ENCODE results near the gene ARHGEF19. TPM values are rescaled to one million over a fixed set of nuclear protein-coding genes. Genes with fewer than 3 reads are reported as not detected.

Gene ARHGEF19
- total and polyA plus RNA-seq, 10 of the 15 experiments (the other 5 are each of a cell fraction or from before 2014, with no cell fraction given) = 0.15 to 2.9 (median 0.67) TPM; not detected in 1

GRCh38 chr1:16242556-16243214 lies 30.2 kb upstream of the ARHGEF19 start:
- in situ Hi-C loops (cut with MboI) = loop anchor here (5.0 kb wide), 1 partner anchor 165 kb away; no protein-coding TSS in a partner anchor
- Histone ChIP-seq H4K20me1 (ENCODE audit: control insufficient read depth, insufficient read depth) (no peaks in the 10 kb centered on the region), H2AFZ (ENCODE audit: control insufficient read depth, low read depth, low read length) (no peak overlapping the region), H3K4me3 (no peak overlapping the region), H3K9ac (ENCODE audit: control insufficient read depth, insufficient read depth, low read length) (no peak overlapping the region), H3K36me3 (ENCODE audit: control insufficient read depth in 2 of 2, insufficient read depth in 2 of 2, low read length in 1 of 2) (0 out of 4 replicates have a peak, but pooled peaks cover 0 to 2% of the 10 kb centered on the region in 2 experiments), H3K27ac (ENCODE audit: control insufficient read depth, insufficient read depth) (no peak overlapping the region), H3K79me2 (ENCODE audit: control insufficient read depth, insufficient read depth, low read length) (no peaks in the 10 kb centered on the region), H3K4me1 (ENCODE audit: control insufficient read depth, insufficient read depth, low read length) (peaks cover 6% of the 10 kb centered on the region), H3K4me2 (ENCODE audit: control insufficient read depth, insufficient read depth) (no peak overlapping the region), H3K9me3 (replicated peaks; ENCODE audit: control insufficient read depth, insufficient read depth, low read length) (no peaks in the 10 kb centered on the region), H3K27me3 (replicated peaks in 1 of 2; ENCODE audit: control insufficient read depth in 2 of 2, insufficient read depth in 2 of 2, low read length in 1 of 2) (no peaks in the 10 kb centered on the region)
- ChIA-PET RAD21 (ENCODE audit: unreplicated experiment) (interaction anchor here (1.3 to 2.4 kb wide), 2 partner anchors 97 to 164 kb away, joined by 3 to 18 read pairs; no protein-coding TSS in a partner anchor), SMC1A (ENCODE audit: uncharacterized antibody, unreplicated experiment) (interaction anchor here (3.6 kb wide), 1 partner anchor 121 kb away, joined by 22 read pairs; no protein-coding TSS in a partner anchor), POLR2A (no interaction called here), CTCF (interaction anchor here (1.0 to 4.7 kb wide), 6 partner anchors 38 to 163 kb away, joined by 3 to 40 read pairs (median 11); no protein-coding TSS in a partner anchor)
- BruUV-seq (replicated peaks) = no TSS peak
- ATAC-seq (no peak), DNase-seq (ENCODE audit: low read depth, low spot score) (no peak), FAIRE-seq (no peak)
- intact Hi-C loops (cut with micrococcal nuclease; ENCODE audit: unreplicated experiment) = no loop called here
- 68% methylated on average over 17 of the region's 17 CpGs for WGBS (ENCODE audit: insufficient coverage, insufficient replicate concordance, low lambda C conversion rate, missing lambda C conversion rate)
- TF ChIP-seq IRF5 (IDR thresholded peaks at IDR 0.05; ENCODE audit: borderline replicate concordance) = no peak
- peak; percentile 21; the same call in 1 of the 2 replicates for TF ChIP-seq POLR2A (IDR thresholded peaks at IDR 0.05; ENCODE audit: low read depth, low read length)
- no peak for TF ChIP-seq TAF1 (IDR thresholded peaks at IDR 0.05; ENCODE audit: borderline replicate concordance, low read depth, low read length)
- no peak for TF ChIP-seq RAD51 (IDR thresholded peaks at IDR 0.05)

GRCh38 chr1:16241221-16241708 lies 28.8 kb upstream of the ARHGEF19 start:
- ChIA-PET CTCF (interaction anchor here (4.3 kb wide), 1 partner anchor 122 kb away, joined by 23 read pairs; no protein-coding TSS in a partner anchor), RAD21 (ENCODE audit: unreplicated experiment) (no interaction called here), SMC1A (ENCODE audit: uncharacterized antibody, unreplicated experiment) (no interaction called here), POLR2A (no interaction called here)
- no peak overlapping the region for H3K27ac ChIP-seq (ENCODE audit: control insufficient read depth, insufficient read depth)
- no peak for ATAC-seq
- FAIRE-seq = no peak
- no TSS peak for BruUV-seq (replicated peaks)
- no peaks in the 10 kb centered on the region for H3K79me2 ChIP-seq (ENCODE audit: control insufficient read depth, insufficient read depth, low read length)
- no peaks in the 10 kb centered on the region for H3K27me3 ChIP-seq (replicated peaks in 1 of 2; ENCODE audit: control insufficient read depth in 2 of 2, insufficient read depth in 2 of 2, low read length in 1 of 2)
- no peak overlapping the region for H3K4me2 ChIP-seq (ENCODE audit: control insufficient read depth, insufficient read depth)
- no peak overlapping the region for H2AFZ ChIP-seq (ENCODE audit: control insufficient read depth, low read depth, low read length)
- no peak for TF ChIP-seq IKZF1 (conservative IDR thresholded peaks at IDR 0.05)
- no peak for TF ChIP-seq MTA2 (IDR thresholded peaks at IDR 0.05; ENCODE audit: low read depth)
- no peak for TF ChIP-seq ZNF217 (IDR thresholded peaks at IDR 0.05)
- TF ChIP-seq MLLT1 (IDR thresholded peaks at IDR 0.05) = no peak
- WGBS (ENCODE audit: insufficient coverage, insufficient replicate concordance, low lambda C conversion rate, missing lambda C conversion rate) = 82% methylated on average over 10 of the region's 10 CpGs
- in situ Hi-C loops (cut with MboI) (loop anchor here (5.0 kb wide), 1 partner anchor 164 kb away; no protein-coding TSS in a partner anchor), intact Hi-C loops (cut with micrococcal nuclease; ENCODE audit: unreplicated experiment) (no loop called here)
- H3K36me3 ChIP-seq (ENCODE audit: control insufficient read depth in 2 of 2, insufficient read depth in 2 of 2, low read length in 1 of 2) = no peaks in the 10 kb centered on the region
- no peak overlapping the region for H3K4me3 ChIP-seq
- no peak for DNase-seq (ENCODE audit: low read depth, low spot score)
- H3K9ac ChIP-seq (ENCODE audit: control insufficient read depth, insufficient read depth, low read length) = no peak overlapping the region
- H3K4me1 ChIP-seq (ENCODE audit: control insufficient read depth, insufficient read depth, low read length) = peaks cover 12% of the 10 kb centered on the region
- no peaks in the 10 kb centered on the region for H4K20me1 ChIP-seq (ENCODE audit: control insufficient read depth, insufficient read depth)
- no peaks in the 10 kb centered on the region for H3K9me3 ChIP-seq (replicated peaks; ENCODE audit: control insufficient read depth, insufficient read depth, low read length)

Measured in GM12878 (cell line).